ENCODE results near the gene KCNJ16. TPM values are rescaled to one million over a fixed set of nuclear protein-coding genes. Genes with fewer than 3 reads are reported as not detected.

Gene KCNJ16
- total RNA-seq, 1 donor from 2014 or later = 0.35 TPM

GRCh38 chr17:70115126-70115525 is 40.1 kb downstream of the KCNJ16 start:
- H3K4me3 ChIP-seq = no peak overlapping the region
- no peaks in the 10 kb centered on the region for H3K4me1 ChIP-seq
- intact Hi-C loops (cut with DNase I) = no loop called here
- no peaks in the 10 kb centered on the region for H3K9me3 ChIP-seq
- DNase-seq (no peak), ATAC-seq (no peak)
- no peaks in the 10 kb centered on the region for H3K36me3 ChIP-seq
- no peak for TF ChIP-seq CTCF (IDR thresholded peaks at IDR 0.05)
- no peaks in the 10 kb centered on the region for H3K27me3 ChIP-seq
- H3K27ac ChIP-seq = no peak overlapping the region

- Histone ChIP-seq H3K36me3 (no peaks in the 10 kb centered on the region), H3K4me1 (peaks cover 7% of the 10 kb centered on the region), H3K9me3 (no peaks in the 10 kb centered on the region), H3K27ac (no peak overlapping the region), H3K27me3 (no peaks in the 10 kb centered on the region), H3K4me3 (no peak overlapping the region)
- ATAC-seq (no peak), DNase-seq (no peak)
- TF ChIP-seq CTCF (IDR thresholded peaks at IDR 0.05) = no peak
- intact Hi-C loops (cut with DNase I) = no loop called here
Observed at GRCh38 chr17:70116919-70117318, 41.9 kb downstream of the KCNJ16 start.

GRCh38 chr17:70119545-70119944 is 44.5 kb downstream of the KCNJ16 start:
- Histone ChIP-seq H3K36me3 (no peaks in the 10 kb centered on the region), H3K27me3 (no peaks in the 10 kb centered on the region), H3K27ac (no peak overlapping the region), H3K9me3 (no peaks in the 10 kb centered on the region), H3K4me3 (no peak overlapping the region), H3K4me1 (peaks cover 9% of the 10 kb centered on the region)
- TF ChIP-seq CTCF (IDR thresholded peaks at IDR 0.05) = no peak
- DNase-seq (no peak), ATAC-seq (no peak)
- intact Hi-C loops (cut with DNase I) = no loop called here

GRCh38 chr17:70119983-70120382 is 45.0 kb downstream of the KCNJ16 start:
- DNase-seq = no peak
- Histone ChIP-seq H3K36me3 (no peaks in the 10 kb centered on the region), H3K4me3 (no peak overlapping the region), H3K4me1 (peaks cover 9% of the 10 kb centered on the region), H3K9me3 (no peaks in the 10 kb centered on the region), H3K27ac (no peak overlapping the region), H3K27me3 (no peaks in the 10 kb centered on the region)
- TF ChIP-seq CTCF (IDR thresholded peaks at IDR 0.05) = no peak
- intact Hi-C loops (cut with DNase I) = no loop called here
- peak; percentile 61 for ATAC-seq

GRCh38 chr17:70120425-70120824 is 45.4 kb downstream of the KCNJ16 start:
- intact Hi-C loops (cut with DNase I) = no loop called here

More at GRCh38 chr17:70120425-70120824, 45.4 kb downstream of the KCNJ16 start:
- no peaks in the 10 kb centered on the region for H3K36me3 ChIP-seq
- H3K4me3 ChIP-seq = no peak overlapping the region
- no peaks in the 10 kb centered on the region for H3K9me3 ChIP-seq
- H3K27ac ChIP-seq = no peak overlapping the region
- ATAC-seq (peak; percentile 69), DNase-seq (no peak)
- no peak for TF ChIP-seq CTCF (IDR thresholded peaks at IDR 0.05)
- H3K27me3 ChIP-seq = no peaks in the 10 kb centered on the region
- H3K4me1 ChIP-seq = peaks cover 9% of the 10 kb centered on the region
